Brain pericyte (primary cell): ENCODE results near the gene KRT14.
"Not testable (repeated sequence)": the region's sequence is repeated elsewhere in the genome, so short reads cannot be mapped to it uniquely, and the experiment has no call there.

Experiments
- DNase-seq: peaks from one replicate; pipeline ENCODE4 v3.0.0-alpha.2; 2012; ENCODE audit warnings: low read depth, low spot score

The KRT14 gene

GRCh38 chr17:41586863-41587495 lies at the start of gene KRT14:
Gene KRT14 (minus strand): TSS chr17:41586895. CDS start chr17:41586834, 61 bp downstream.
- no peak for DNase-seq

DNA sequence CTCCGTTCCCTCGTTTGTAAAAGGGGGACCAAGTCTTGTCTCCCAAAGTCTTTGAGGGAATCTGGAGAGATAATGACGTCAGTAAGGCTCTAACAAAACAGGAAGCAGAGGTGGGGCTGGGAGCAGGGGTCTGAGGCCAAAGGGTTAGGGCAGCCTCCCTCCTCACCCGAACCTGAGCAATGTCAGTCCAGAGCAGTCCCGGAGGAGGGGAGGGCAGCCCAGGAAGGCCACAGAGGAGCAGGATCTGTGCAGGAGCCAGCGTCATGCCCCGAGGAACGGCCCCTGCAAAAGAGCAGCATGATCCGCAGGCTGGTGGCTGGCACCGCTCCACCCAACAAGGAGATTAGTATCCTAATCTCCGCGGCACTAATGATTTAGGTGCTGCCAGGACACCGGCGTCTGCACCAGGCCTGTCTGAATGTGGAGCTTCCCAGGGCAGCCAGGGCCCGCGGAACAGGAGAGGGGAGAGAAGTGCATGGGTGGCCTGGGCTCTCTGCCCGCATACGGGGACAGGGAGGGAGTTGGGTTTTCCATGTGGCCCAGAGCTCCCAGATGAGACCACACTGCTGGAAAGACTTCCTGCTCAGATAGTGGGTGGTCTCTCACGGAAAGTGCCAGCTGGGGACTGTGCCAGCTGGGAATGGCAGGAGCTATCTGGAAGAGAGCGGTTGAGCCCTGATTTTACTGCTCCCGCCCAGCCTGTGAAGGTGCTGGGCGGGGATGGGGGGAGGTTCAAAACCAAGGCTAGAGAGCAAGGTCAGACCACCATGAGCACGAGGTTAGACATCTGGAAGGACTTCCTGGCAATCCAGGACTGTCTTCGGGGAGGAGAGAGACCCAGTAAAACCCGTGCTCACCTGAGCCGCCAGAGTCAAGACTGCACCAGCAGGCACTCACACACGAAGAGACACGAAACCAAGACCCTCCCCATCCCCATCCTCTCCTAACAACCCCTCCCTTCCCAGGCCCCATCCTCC lies 48.7 kb upstream of the KRT14 start:
- DNase-seq: no peak

DNA sequence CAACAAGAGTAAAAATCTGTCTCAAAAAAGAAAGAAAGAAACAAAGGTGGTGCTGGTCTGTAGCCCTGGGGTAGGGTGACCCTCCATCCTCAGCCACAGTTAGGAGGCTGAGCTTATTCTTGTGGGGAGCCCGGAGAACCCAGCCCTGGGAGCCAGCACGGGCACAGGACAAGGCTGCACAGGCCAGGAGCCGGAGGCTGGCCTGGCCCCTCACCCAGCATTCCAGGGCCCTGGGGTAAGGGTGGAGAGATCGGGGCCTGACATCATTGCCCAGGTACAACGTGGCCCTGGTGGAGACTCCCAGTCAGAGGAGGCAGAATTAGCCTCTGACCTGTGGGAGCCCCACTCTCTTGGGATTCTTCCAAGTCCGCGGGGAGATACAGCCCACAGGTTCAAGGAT lies 47.9 kb upstream of the KRT14 start:
- DNase-seq: no peak

- no peak for DNase-seq
Measured at GRCh38 chr17:41633556-41634199, 47.0 kb upstream of the KRT14 start.

- DNase-seq: no peak
Measured at GRCh38 chr17:41632482-41633105, 45.9 kb upstream of the KRT14 start.

- no peak for DNase-seq
Measured at GRCh38 chr17:41631898-41632285, 45.2 kb upstream of the KRT14 start.

- no peak for DNase-seq
Measured at GRCh38 chr17:41631025-41631897, 44.6 kb upstream of the KRT14 start.

DNA sequence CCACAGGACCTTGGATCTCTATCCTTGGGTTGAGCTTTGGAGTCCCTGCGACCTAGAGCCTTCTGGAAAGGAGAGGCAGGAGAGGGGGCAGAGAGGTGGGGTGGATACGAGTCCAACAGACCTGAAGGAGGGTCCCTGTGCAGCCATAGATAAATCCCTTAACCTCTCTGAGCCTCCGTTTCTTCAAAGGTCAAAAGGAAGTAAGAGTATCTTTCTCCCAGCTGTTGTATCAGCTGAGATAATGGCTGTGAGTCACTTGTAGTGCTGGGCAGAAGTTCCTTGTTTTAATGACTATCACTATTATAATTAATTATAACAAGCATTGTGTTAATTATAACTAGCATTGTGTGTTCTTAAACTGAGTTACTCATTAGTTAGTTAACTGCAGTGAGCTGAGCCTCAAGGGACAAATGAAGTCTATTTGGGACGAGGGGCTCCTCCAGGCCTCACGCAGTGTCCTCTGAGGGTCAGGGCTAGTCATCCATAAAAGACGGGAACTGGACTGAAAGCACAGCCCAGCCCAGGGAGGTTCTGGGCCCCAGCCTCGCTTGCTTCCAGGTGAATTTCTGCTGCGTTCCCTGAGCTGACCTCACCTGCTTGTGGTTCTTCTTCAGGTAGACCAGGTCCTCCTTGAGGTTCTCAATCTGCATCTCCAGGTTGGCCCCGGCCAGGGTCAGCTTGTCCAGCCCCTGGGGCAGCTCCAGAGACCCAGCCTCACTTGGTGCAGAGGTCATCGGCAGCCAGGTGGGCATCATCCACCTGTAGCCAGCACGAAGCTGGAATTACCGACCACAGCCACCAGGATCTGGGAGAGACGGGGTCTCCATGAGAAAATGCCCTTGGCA lies 43.4 kb upstream of the KRT14 start:
- DNase-seq: no peak

DNA sequence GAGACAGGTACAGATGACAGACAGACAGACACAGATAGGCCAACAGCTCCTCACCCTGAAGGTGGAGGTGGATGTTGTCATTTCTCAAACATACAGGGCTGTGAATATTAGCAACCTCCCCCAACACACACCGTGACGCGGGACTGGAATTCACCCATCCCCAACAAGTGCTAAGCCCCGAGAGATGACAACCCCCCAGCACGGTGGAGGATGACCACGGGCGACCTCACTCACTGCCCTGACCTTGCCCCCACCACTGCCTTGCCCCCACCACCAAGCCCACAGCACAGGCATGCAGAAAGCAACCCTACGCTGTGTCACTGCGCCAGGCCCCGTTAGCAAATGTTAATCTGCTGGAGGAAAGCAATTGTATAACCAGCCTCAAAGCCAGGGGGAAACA lies 42.6 kb upstream of the KRT14 start:
- DNase-seq: no peak

- not testable (repeated sequence) for DNase-seq
Measured at GRCh38 chr17:41628621-41629255, 42.0 kb upstream of the KRT14 start.

- DNase-seq: not testable (repeated sequence)
Measured at GRCh38 chr17:41628073-41628370, 41.3 kb upstream of the KRT14 start.

DNA sequence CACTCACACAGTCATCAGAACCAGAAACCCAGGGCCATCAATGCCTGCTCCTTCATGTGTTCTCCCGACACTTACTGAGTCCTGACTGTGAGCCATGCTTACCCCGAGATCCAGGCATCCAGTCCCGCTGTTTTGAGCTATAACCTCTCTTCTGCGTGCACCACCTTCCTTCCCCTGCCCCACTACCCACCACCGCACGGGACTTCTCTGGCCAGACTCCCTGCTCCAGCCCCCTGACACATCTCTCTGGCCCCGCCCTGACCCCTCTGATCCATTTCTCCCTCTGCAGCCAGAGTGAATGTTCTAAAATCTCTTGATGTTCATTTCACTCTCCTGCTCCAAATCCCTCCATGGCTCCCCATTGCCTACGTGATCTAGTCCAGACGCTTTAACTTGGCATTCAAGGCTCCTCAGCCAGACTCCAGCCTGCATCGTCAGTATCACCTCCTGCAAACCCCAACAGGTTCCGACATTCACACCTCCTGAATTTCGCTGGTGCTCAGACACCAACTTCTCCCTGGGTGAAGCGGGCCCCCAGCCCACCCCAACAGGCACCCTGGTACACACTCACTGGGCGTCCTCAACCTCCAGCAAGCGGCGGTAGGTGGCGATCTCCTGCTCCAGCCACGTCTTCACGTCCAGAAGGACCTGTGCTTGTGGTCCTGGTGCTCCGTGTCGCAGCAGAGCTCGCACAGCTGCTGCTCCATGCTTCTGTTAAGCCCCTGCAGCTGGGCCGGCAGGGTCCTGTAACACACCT lies 40.8 kb upstream of the KRT14 start:
- DNase-seq: no peak

DNA sequence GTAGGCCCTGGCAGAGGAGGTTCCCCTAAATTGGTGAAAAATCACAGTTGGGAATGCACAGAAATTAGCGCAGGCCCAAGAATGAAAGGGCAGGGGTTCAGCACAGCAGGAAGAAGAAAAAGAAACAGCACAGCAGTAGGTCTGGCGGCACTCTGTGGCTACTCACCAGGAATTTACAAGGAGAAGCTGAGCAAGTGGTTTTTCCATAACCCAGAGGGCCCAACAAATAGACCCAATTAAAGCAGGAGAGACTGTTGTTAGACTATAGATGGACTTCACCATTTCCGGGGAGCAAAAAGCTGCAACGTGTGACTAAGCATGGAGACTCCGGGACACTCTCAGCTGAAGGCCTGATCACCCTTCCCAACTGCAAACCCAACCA lies 40.2 kb upstream of the KRT14 start:
- DNase-seq: not testable (repeated sequence)

DNA sequence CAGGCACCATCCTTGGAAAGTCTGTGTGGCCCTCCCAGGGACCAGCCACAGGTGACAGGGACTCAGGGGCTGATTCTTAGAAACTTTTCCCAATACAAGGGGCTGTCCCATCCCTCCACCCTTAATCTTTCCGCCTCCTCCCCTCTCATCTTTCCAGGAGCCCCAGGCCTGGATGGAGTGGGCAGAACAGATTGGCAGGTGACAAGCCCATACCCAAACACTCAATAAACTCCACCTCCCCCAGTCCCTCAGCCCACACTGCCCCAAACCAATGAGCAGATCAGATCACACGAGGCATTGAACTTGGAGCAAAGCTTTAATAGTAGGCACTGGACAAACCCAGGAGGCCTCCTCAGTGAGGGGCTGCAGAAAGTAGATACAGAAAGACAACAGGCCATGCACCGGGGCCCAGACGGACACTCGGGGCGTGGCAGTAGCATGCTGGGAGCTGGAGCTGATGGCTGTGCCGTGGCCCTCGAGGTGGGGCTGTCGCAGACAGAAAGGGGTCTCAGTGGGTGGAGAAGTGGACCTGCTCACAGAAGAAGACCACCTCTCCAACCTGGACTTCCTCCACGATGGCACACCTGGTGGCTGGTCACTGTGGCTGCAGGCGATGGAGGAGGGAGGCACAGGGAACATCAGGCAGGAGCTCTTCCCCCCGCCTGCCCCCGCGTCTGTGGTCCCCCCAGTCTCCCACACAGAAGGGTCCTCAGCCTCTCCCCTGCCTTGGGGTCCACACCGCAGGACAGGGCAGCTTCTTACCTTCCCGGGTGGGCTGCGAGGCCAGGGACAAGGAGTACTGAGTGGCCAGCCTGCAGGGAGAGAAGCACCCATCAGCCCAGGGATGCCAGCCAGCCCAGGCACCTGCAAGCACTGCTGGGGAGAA lies 39.6 kb upstream of the KRT14 start:
- DNase-seq: not testable (repeated sequence)

DNA sequence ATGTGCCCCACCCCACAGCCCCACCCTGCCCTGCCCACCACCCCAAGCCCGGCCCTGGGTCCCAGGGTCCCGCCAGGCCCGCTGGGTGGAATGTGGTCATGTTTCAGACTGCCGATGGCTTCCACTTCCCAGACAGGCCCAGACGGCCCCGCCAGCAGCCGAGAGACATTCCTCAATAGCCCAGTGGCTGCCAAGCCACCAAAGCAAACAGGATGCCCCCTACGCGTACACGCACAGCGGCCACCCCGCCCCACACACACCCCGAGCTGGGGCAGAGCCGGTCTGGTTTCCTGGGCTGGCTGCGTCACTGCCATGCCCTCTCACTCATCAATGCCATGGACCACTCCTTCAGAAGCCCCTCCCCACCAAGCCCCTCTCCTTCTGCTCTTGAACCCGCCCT lies 38.9 kb upstream of the KRT14 start:
- DNase-seq: no peak

GRCh38 chr17:41624208-41625101 lies 37.8 kb upstream of the KRT14 start, which contains the start of gene KRT17:
Gene KRT17 (minus strand): TSS chr17:41624575. CDS start chr17:41624509, 66 bp downstream.
- DNase-seq: no peak
